ENCODE results near the gene DNAH17. TPM values are rescaled to one million over a fixed set of nuclear protein-coding genes. Genes with fewer than 3 reads are reported as not detected.

Gene DNAH17, protein sequence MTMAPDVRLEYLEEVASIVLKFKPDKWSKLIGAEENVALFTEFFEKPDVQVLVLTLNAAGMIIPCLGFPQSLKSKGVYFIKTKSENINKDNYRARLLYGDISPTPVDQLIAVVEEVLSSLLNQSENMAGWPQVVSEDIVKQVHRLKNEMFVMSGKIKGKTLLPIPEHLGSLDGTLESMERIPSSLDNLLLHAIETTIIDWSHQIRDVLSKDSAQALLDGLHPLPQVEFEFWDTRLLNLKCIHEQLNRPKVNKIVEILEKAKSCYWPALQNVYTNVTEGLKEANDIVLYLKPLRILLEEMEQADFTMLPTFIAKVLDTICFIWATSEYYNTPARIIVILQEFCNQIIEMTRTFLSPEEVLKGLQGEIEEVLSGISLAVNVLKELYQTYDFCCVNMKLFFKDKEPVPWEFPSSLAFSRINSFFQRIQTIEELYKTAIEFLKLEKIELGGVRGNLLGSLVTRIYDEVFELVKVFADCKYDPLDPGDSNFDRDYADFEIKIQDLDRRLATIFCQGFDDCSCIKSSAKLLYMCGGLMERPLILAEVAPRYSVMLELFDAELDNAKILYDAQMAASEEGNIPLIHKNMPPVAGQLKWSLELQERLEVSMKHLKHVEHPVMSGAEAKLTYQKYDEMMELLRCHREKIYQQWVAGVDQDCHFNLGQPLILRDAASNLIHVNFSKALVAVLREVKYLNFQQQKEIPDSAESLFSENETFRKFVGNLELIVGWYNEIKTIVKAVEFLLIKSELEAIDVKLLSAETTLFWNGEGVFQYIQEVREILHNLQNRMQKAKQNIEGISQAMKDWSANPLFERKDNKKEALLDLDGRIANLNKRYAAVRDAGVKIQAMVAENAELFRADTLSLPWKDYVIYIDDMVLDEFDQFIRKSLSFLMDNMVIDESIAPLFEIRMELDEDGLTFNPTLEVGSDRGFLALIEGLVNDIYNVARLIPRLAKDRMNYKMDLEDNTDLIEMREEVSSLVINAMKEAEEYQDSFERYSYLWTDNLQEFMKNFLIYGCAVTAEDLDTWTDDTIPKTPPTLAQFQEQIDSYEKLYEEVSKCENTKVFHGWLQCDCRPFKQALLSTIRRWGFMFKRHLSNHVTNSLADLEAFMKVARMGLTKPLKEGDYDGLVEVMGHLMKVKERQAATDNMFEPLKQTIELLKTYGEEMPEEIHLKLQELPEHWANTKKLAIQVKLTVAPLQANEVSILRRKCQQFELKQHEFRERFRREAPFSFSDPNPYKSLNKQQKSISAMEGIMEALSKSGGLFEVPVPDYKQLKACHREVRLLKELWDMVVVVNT (N-terminal part only)
- total RNA-seq = 0.11 TPM in 1 of 2 replicates, not detected in the other
- 1.7 and 4.5 TPM in 2 replicates for polyA plus RNA-seq

DNA sequence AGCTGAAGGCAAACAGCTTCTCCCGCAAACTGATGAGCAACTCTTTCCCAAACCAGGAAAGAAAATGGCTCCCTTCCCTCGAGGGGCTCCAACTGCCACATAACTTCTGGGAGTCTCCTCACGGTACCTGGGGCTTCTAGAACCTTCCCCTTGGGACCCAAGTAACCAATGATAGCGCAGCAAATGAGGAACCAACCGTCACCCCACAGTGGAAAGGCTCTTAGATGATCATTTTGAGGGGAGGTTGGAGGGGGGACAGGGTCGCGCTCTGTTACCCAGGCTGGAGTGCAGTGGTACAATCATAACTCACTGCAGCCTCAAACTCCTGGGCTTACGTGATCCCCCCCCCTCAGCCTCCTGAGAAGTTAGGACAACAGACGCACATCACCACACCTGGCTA, at the start of gene DNAH17:
Gene DNAH17, minus strand, starts transcription at position 101 of the 400 bp plus-strand sequence. CDS start 2,339 bp downstream, outside the sequence.
- no peak within 1 kb of the TSS for H3K4me3 ChIP-seq
- TF ChIP-seq, protein P1, sequence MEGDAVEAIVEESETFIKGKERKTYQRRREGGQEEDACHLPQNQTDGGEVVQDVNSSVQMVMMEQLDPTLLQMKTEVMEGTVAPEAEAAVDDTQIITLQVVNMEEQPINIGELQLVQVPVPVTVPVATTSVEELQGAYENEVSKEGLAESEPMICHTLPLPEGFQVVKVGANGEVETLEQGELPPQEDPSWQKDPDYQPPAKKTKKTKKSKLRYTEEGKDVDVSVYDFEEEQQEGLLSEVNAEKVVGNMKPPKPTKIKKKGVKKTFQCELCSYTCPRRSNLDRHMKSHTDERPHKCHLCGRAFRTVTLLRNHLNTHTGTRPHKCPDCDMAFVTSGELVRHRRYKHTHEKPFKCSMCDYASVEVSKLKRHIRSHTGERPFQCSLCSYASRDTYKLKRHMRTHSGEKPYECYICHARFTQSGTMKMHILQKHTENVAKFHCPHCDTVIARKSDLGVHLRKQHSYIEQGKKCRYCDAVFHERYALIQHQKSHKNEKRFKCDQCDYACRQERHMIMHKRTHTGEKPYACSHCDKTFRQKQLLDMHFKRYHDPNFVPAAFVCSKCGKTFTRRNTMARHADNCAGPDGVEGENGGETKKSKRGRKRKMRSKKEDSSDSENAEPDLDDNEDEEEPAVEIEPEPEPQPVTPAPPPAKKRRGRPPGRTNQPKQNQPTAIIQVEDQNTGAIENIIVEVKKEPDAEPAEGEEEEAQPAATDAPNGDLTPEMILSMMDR (IDR thresholded peaks at IDR 0.05; ENCODE audit: low read depth, low read length) = no peak
- H3K27ac ChIP-seq = no peak within 1 kb of the TSS
- DNase-seq (ENCODE audit: low read depth in 1 of 2, low spot score in 1 of 2) = no peak
- no peaks in the 10 kb centered on the region for H3K27me3 ChIP-seq
- no peaks in the 10 kb centered on the region for H3K9me3 ChIP-seq (ENCODE audit: low read depth)
- H3K4me1 ChIP-seq (ENCODE audit: low read depth) = no peaks in the 10 kb centered on the region
- no peaks in the 10 kb centered on the region for H3K36me3 ChIP-seq

DNA sequence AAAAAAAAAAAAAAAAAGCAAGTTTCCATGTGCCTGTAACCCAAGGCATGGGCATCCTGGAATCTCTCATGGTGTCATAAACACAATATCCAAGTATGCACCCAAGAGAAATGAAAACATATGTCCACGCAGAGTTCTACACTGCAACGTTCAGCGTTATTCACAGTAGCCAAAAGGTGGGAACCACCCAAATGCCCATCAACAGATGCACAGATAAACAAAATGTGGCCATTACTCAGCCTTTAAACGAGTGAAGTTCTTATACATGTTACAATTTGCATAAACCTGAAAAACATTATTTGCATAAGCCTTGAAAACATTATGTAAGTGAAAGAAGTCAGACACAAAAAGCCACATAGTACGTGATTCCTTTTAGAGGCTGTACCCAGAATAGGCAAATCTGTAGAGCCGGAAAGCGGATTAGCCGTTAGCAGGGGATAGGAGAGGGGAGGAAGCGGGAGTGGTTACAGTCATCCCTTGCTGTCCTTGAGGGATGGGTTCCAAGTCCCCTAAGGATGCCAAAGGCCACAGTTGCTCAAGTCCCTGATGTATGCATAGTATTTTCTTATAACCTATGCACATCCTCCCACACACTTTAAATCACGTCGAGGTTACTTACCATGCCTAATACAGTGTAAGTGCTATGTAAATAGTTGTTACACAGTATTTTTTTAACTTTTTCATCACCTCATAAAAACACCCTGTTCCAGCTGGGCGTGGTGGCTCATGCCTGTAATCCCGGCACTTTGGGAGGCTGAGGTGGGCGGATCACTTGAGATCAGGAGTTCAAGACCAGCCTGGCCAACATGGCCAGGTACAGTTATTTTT, 47.3 kb upstream of the DNAH17 start:
- TF ChIP-seq, protein P1 (IDR thresholded peaks at IDR 0.05; ENCODE audit: low read depth, low read length) = no peak
- no peak overlapping the region for H3K27ac ChIP-seq
- H3K4me3 ChIP-seq = no peak overlapping the region
- H3K4me1 ChIP-seq (ENCODE audit: low read depth) = no peaks in the 10 kb centered on the region
- no peaks in the 10 kb centered on the region for H3K27me3 ChIP-seq
- H3K9me3 ChIP-seq (ENCODE audit: low read depth) = no peaks in the 10 kb centered on the region
- no peaks in the 10 kb centered on the region for H3K36me3 ChIP-seq
- DNase-seq (ENCODE audit: low read depth in 1 of 2, low spot score in 1 of 2) = no peak

DNA sequence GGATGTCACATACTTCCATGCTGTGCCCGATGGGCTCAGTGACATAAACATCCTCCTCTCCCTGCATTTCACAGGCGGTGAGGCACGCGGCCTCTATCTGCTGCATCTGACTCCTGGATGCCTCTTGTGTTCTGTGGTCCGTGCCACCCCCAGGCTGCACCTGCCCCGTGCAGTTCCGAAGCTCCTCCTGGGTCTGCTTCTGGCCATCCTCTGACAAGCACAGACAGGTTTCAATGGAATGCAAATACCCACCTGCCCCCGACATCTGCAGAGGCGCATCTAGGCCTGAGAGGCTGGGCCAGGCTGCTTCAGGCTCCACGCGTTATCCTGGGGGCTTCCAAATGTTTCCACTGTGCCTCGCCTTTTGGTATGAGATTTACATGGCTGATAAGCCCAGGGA, 46.3 kb upstream of the DNAH17 start:
- no peaks in the 10 kb centered on the region for H3K4me1 ChIP-seq (ENCODE audit: low read depth)
- TF ChIP-seq, protein P1 (IDR thresholded peaks at IDR 0.05; ENCODE audit: low read depth, low read length) = no peak
- H3K9me3 ChIP-seq (ENCODE audit: low read depth) = no peaks in the 10 kb centered on the region
- no peak for DNase-seq (ENCODE audit: low read depth in 1 of 2, low spot score in 1 of 2)
- H3K27ac ChIP-seq = no peak overlapping the region
- no peaks in the 10 kb centered on the region for H3K27me3 ChIP-seq
- no peaks in the 10 kb centered on the region for H3K36me3 ChIP-seq
- H3K4me3 ChIP-seq = no peak overlapping the region

DNA sequence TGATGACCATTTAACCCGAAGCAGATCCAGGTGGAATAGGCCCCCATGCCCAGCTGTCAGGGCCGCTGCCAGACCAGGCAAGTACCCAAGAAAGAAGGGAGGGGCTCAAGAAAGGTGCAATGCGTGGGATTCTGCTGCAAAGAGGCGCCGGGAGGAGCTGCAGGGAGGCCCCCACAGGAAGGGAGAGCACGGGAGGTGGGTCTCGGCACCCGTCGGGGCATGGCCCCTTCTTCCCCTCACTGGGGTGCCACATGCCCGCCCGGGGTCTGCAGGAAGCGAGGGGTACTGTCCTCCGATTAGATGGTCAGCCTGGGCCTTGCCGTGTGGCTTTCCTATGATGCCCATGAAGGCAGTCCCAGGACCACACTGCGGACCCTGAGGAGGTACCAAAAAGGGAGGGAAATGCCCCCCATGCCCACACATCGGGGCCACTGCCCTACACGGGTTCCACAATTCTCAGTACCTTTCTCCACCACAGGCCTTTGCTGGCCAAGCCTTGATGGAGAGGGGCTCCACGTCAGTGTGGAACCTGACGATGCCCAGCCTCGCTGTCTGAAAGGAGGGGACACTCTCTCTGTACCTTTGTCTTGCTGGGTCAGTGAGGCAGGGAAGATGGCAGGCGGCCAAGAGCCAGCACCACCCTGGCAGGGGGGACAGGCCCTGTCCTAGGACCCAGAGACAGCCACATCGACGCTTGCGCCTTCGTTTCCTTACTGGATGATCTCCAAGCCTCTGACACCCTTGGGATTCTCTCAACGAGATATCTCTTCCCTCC, 45.5 kb upstream of the DNAH17 start:
- TF ChIP-seq, protein P1 (IDR thresholded peaks at IDR 0.05; ENCODE audit: low read depth, low read length) = no peak
- H3K4me3 ChIP-seq = no peak overlapping the region
- H3K36me3 ChIP-seq = no peaks in the 10 kb centered on the region
- no peaks in the 10 kb centered on the region for H3K27me3 ChIP-seq
- no peaks in the 10 kb centered on the region for H3K9me3 ChIP-seq (ENCODE audit: low read depth)
- no peak for DNase-seq (ENCODE audit: low read depth in 1 of 2, low spot score in 1 of 2)
- H3K4me1 ChIP-seq (ENCODE audit: low read depth) = no peaks in the 10 kb centered on the region
- H3K27ac ChIP-seq = no peak overlapping the region

Measured in cardiac muscle cell (in vitro differentiated cells and primary cell).